ENCODE data around the gene RBM38. TPM values are rescaled to one million over a fixed set of nuclear protein-coding genes. Genes with fewer than 3 reads are reported as not detected.

RBM38 gene
- total and polyA plus RNA-seq, 9 of the 15 experiments (the other 6 are each of a cell fraction or from before 2014, with no cell fraction given), result 0.28 to 82.4 (median 33.2) TPM

DNA sequence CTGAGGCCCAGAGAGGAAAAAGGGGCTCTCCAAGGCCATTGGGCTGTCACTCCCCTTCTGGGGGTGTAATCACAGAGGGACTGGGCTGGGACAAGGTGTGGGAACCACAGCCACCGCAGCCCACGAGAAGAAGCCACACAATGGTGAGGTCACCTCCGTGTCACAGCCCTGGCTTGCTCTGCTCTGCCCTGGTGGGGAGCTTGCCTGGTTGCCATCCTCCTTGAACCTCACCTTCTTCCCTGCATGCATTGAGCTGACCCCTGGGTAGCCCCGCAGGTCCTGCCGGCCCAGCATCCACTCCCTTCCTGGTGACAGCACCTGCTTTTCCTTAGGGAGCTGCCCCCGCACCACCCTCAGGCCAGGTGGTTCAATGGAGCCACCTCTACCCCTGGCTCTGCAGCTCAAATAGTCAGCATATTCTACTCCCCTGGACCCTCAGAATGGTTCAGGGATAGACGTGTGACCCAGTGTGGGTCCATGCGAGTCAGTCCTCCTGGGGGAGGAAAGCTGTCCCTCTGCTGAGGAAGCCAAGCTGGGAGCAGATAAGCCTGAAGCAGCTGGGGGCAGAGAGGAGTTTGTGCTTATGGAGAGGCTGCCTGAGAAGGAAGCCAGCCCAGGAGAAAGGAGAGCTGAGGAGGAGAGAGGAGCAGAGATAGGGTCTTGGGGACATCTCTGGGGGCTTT, 21.3 kb downstream of the RBM38 start (continued):
- TF ChIP-seq KLF6 (CRISPR knock-in tag; IDR thresholded peaks at IDR 0.05; ENCODE audit: borderline replicate concordance) (no peak), ZNF274 (IDR thresholded peaks at IDR 0.05; ENCODE audit: borderline replicate concordance, low read depth, low read length) (no peak), HMG20B (CRISPR knock-in tag; IDR thresholded peaks at IDR 0.05) (no peak), ZBTB9 (CRISPR knock-in tag; IDR thresholded peaks at IDR 0.05) (peak; percentile 93), NCOA2 (IDR thresholded peaks at IDR 0.05; ENCODE audit: partially characterized antibody in 2 of 2) (no peak), CREB1 (IDR thresholded peaks at IDR 0.05) (no peak), CREB1 (CRISPR knock-in tag; IDR thresholded peaks at IDR 0.05) (no peak), DACH1 (IDR thresholded peaks at IDR 0.05; ENCODE audit: partially characterized antibody) (no peak), ZBTB33 (CRISPR knock-in tag; IDR thresholded peaks at IDR 0.05) (no peak), RBFOX2 (IDR thresholded peaks at IDR 0.05; ENCODE audit: low read depth, low read length) (no peak), BCOR (IDR thresholded peaks at IDR 0.05) (no peak), CREB3 (tag; conservative IDR thresholded peaks at IDR 0.05; ENCODE audit: low read depth) (0 out of 2 replicates have a peak, but pooled peaks have one; percentile 29)
- TF ChIP-seq, protein P1, sequence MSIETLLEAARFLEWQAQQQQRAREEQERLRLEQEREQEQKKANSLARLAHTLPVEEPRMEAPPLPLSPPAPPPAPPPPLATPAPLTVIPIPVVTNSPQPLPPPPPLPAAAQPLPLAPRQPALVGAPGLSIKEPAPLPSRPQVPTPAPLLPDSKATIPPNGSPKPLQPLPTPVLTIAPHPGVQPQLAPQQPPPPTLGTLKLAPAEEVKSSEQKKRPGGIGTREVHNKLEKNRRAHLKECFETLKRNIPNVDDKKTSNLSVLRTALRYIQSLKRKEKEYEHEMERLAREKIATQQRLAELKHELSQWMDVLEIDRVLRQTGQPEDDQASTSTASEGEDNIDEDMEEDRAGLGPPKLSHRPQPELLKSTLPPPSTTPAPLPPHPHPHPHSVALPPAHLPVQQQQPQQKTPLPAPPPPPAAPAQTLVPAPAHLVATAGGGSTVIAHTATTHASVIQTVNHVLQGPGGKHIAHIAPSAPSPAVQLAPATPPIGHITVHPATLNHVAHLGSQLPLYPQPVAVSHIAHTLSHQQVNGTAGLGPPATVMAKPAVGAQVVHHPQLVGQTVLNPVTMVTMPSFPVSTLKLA (conservative IDR thresholded peaks at IDR 0.05), result no peak
- TF ChIP-seq, protein P2, sequence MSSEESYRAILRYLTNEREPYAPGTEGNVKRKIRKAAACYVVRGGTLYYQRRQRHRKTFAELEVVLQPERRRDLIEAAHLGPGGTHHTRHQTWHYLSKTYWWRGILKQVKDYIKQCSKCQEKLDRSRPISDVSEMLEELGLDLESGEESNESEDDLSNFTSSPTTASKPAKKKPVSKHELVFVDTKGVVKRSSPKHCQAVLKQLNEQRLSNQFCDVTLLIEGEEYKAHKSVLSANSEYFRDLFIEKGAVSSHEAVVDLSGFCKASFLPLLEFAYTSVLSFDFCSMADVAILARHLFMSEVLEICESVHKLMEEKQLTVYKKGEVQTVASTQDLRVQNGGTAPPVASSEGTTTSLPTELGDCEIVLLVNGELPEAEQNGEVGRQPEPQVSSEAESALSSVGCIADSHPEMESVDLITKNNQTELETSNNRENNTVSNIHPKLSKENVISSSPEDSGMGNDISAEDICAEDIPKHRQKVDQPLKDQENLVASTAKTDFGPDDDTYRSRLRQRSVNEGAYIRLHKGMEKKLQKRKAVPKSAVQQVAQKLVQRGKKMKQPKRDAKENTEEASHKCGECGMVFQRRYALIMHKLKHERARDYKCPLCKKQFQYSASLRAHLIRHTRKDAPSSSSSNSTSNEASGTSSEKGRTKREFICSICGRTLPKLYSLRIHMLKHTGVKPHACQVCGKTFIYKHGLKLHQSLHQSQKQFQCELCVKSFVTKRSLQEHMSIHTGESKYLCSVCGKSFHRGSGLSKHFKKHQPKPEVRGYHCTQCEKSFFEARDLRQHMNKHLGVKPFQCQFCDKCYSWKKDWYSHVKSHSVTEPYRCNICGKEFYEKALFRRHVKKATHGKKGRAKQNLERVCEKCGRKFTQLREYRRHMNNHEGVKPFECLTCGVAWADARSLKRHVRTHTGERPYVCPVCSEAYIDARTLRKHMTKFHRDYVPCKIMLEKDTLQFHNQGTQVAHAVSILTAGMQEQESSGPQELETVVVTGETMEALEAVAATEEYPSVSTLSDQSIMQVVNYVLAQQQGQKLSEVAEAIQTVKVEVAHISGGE (CRISPR knock-in tag; IDR thresholded peaks at IDR 0.05), result no peak
- TF ChIP-seq, protein P3, sequence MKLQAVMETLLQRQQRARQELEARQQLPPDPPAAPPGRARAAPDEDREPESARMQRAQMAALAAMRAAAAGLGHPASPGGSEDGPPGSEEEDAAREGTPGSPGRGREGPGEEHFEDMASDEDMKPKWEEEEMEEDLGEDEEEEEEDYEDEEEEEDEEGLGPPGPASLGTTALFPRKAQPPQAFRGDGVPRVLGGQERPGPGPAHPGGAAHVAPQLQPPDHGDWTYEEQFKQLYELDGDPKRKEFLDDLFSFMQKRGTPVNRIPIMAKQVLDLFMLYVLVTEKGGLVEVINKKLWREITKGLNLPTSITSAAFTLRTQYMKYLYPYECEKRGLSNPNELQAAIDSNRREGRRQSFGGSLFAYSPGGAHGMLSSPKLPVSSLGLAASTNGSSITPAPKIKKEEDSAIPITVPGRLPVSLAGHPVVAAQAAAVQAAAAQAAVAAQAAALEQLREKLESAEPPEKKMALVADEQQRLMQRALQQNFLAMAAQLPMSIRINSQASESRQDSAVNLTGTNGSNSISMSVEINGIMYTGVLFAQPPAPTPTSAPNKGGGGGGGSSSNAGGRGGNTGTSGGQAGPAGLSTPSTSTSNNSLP (IDR thresholded peaks at IDR 0.05; ENCODE audit: borderline replicate concordance, low read depth, low read length), result no peak
